ENCODE results near the gene RBCK1.

Gene RBCK1

DNA sequence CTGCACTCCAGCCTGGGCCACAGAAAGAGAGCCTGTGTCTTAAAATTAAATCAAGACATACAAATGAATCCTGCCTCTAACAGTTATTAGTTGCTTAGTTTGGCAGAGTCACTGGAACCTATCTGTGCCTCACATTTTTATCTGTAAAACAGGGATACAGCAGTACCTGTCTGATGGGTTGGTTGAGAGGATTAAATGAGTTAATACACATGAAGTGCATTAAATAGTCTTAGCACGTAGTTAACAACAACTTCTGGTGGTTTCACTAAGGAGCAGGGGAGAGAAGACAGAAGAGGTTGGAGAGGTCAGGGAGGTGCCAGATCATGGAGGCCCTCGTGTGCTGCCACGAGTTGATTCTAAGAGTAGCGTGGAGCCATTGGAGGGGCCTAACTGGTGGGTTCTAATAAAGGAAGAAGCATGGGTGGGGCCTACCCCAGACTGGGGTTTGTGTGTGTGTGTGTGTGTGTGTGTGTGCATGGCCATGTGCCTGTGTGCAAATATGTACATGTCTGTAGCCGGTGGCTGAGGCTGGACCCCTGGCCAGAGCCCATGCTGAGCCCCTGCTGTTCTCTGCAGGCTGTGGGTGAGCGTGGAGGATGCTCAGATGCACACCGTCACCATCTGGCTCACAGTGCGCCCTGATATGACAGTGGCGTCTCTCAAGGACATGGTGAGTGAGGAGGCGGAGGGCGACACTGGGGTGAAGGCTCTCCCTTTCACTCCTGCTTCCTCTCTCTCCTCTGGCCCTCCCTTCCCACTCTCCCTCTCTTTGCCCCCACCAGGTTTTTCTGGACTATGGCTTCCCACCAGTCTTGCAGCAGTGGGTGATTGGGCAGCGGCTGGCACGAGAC is 9.1 kb downstream of the RBCK1 start:
- H3K4me3 ChIP-seq (ENCODE audit: low read depth, low read length): no peak overlapping the region

DNA sequence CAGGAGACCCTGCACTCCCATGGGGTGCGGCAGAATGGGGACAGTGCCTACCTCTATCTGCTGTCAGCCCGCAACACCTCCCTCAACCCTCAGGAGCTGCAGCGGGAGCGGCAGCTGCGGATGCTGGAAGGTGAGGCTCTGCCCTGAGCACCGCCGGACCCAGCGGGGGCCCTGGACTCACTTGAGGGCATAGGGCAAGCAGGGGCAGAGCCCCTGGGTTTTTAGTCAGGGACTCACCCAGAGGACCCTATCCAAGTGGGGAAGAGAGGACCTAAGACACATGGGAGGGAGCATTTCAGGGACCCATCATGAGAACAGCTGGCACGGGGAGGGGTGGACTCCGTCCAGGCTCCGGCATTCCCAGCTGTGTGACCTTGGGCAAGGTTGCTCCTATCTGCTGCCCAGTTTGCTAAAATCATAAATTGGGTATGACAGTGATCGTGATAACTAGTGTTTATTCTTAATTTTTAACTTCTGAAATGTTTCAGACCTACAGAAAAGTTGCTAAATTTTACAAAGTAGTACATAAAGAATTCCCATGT is 9.8 kb downstream of the RBCK1 start:
- no peak overlapping the region for H3K4me3 ChIP-seq (ENCODE audit: low read depth, low read length)

DNA sequence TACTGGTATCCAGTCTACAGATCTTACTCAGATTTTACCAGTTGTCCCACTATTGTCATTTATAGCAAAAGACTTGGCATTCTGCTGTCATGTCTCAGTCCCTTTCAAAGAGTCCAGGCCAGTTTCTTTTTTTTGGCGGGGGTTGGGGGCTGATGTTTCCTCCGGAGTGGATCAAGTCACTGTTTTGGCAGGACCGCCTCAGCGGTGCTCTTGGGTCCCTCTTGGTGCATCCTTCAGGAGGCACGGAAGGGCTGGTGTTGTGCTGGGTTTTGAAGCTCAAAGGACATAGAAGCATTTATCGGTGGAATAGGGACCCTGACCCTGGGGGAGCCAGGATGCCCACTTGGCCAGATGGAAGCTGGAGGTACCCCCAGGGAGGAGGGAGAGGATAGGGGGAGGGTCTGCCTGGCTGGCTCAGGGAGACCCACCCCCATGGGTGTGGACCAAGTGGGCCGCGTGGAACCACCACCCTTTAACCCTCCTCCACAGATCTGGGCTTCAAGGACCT is 10.8 kb downstream of the RBCK1 start:
- H3K4me3 ChIP-seq (ENCODE audit: low read depth, low read length): no peak overlapping the region

DNA sequence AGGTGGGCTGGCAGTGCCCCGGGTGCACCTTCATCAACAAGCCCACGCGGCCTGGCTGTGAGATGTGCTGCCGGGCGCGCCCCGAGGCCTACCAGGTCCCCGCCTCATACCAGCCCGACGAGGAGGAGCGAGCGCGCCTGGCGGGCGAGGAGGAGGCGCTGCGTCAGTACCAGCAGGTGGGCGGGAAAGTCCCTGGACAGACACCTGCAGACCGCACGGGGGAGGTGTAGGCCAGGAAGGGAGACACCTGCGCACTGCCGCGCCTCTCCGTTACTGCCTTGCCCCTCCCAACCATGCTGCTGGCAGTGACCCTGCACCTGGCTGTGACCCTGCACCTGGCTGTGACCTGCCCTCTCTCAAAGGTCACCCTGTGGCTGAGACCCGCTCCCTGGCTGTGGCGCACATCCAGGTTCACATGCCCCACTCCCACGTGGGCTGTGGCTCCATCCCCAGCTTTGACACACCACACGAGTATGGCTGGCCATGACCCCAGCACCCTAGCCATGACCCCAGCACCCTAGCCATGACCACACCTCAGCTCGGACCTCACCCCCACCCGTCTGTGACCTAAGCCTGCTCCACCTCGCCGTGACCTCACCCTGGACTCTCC is 11.6 kb downstream of the RBCK1 start:
- no peak overlapping the region for H3K4me3 ChIP-seq (ENCODE audit: low read depth, low read length)

DNA sequence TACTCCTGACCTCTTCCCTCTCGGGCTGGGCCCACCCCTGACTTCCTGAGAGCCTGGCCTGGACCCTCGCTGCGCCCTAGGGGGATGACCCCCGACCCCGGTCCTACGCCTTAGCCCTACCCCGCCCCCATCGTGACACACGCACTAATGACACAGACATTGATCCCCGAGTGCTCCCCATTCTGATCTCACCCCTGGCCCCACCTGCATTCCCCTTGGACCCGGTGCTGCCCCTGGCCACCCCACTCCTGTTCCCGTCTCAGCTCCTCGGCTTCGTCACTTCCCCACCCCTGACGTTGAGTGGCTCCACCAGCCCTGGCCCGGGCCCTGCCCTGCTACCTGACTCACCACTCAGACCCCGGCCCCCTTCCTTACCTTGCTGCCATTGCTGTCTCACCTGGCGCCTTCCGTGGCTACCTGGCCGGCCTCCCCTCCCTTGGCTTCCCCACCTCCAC is 12.1 kb downstream of the RBCK1 start:
- H3K4me3 ChIP-seq (ENCODE audit: low read depth, low read length): no peak overlapping the region

DNA sequence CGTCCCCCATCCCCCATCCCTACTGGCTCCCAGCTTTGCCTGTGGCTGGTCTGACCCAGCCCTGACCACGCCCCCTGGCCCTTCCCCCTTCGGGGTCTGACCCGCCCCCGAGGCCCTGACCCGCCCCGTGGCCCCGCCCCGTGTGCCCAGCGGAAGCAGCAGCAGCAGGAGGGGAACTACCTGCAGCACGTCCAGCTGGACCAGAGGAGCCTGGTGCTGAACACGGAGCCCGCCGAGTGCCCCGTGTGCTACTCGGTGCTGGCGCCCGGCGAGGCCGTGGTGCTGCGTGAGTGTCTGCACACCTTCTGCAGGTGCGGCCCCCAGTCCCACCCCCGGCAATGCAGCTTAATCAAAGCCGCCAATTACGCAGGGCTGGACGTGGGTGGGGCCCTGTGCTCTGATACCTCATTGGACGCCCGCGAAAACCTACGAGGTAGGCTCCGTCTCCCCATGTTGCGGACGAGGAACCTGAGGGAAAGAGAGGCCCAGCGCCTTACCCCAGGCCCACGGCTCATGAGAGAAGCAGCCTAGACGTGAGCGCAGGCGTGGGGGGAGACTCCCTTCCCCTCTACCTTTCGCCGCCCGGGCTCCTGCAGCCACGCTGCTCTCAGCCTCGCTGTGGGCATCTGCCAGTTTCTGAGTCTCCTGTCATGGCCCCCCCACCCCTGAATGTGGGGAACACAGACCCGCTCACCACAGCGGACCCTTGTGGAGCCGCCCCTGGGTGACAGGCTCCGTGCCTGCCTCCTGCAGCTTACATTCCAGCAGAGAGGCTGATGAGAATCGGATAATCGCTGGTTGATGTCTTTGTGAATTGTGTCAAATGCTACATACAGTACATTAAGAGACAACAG is 12.8 kb downstream of the RBCK1 start:
- no peak overlapping the region for H3K4me3 ChIP-seq (ENCODE audit: low read depth, low read length)

DNA sequence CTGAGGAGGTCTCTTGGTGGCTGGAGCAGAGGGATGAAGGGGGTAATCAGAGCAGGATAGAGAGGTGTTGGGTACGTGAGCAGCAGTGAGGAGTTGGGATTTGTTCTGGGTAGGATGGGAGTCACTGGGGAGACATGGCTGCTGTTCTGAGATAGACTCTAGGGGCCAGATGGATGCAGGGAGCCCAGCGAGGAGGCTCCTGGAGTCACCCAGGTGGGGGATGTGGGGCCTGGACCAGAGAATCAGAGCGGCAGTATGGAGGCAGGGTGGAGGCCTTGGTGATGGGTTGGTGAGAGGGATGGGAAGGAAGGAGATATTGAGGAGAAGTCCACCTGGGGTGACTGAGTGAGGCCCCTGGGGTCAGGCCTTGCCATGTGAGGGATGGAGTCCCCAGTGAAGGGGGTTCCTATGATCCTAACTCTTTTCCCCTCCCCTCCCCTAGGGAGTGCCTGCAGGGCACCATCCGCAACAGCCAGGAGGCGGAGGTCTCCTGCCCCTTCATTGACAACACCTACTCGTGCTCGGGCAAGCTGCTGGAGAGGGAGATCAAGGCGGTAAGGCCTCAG is 13.7 kb downstream of the RBCK1 start:
- no peak overlapping the region for H3K4me3 ChIP-seq (ENCODE audit: low read depth, low read length)

DNA sequence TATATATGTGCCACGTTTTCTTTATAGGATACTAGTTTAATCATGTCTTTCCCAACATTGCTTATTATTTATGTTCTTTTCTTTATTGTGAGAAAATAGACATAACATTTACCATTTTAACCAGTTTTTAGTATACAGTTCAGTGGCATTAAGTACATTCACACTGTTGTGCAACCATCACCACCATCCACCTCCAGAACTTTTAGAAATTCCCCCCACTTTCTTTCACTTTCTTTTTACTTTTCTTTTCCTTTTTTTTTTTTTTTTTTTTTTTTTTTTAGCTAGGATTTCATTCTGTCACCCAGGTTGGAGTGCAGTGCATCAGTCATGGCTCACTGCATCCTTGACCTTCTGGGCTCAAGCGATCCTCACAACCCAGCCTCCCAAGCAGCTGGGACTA is 18.5 kb downstream of the RBCK1 start:
- H3K4me3 ChIP-seq (ENCODE audit: low read depth, low read length): no peak overlapping the region

DNA sequence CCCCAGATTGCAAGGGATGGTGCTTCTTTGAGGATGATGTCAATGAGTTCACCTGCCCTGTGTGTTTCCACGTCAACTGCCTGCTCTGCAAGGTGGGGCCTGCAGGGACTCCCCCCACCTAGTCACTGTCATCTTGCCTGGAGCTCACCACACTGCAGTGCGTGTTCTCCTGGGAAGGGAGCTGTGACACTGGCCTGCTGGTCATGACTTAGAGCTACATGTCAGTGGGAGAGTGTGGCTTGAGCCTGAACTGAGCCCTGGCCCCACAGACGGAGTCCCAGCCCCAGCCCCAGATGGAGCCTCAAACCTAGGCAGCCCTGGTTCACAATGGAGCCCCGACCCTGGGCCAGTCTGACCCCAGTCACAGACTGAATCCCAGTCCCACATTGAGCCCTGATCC is 19.3 kb downstream of the RBCK1 start:
- no peak overlapping the region for H3K4me3 ChIP-seq (ENCODE audit: low read depth, low read length)

DNA sequence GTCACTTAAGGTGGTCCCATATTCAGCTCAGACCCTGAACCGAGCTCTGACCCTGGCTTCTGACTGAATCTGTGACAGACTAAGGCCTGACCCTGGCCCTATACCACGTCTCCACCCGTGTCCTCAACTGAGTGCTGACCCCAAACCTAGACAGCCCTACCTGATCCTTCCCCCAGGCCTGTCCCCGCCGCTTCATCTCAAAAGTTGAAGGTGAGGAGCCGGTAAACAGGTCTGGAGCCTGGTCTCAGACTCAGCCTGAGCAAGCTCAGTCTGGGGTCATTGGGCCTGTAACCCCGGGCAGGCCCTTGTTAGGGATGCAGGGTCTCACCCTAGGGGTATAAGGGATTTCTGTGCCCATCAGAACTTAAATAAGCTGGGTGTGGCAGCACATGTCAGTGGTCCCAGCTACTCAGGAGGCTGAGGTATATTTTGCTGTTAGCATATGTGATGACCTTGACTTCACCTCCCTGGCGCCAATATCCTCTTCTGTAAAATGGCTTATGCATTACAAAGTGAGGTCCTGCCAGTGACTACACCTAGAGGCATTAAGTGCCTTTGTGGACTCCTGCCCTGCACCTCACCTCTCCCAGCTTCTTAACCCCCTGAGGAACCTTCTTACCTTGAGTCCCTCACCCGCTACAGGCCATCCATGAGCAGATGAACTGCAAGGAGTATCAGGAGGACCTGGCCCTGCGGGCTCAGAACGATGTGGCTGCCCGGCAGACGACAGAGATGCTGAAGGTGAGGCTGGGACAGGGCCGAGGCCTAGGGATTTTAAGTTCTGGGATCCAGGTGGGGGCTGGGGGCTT is 20.0 kb downstream of the RBCK1 start:
- no peak overlapping the region for H3K4me3 ChIP-seq (ENCODE audit: low read depth, low read length)

DNA sequence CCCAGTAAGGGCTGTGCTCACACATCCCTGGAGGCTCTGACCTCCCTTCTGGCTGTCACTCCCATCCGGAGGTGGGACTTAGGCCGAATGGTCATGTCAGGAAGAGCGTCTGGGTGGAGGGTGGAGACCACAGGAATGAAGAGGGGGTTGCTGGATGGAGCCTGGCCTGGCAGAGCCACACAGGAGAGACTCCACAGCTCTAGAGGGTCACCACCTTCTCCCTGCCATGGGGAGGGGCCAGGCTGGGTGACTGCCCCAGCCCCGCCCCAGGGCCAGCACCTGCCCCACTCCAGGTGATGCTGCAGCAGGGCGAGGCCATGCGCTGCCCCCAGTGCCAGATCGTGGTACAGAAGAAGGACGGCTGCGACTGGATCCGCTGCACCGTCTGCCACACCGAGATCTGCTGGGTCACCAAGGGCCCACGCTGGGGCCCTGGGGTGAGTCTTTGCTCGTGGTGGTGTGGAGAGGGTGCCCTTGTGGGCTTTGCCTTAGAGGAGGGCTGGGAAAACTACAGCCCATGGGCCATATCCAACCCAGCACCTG is 20.6 kb downstream of the RBCK1 start:
- H3K4me3 ChIP-seq (ENCODE audit: low read depth, low read length): no peak overlapping the region

DNA sequence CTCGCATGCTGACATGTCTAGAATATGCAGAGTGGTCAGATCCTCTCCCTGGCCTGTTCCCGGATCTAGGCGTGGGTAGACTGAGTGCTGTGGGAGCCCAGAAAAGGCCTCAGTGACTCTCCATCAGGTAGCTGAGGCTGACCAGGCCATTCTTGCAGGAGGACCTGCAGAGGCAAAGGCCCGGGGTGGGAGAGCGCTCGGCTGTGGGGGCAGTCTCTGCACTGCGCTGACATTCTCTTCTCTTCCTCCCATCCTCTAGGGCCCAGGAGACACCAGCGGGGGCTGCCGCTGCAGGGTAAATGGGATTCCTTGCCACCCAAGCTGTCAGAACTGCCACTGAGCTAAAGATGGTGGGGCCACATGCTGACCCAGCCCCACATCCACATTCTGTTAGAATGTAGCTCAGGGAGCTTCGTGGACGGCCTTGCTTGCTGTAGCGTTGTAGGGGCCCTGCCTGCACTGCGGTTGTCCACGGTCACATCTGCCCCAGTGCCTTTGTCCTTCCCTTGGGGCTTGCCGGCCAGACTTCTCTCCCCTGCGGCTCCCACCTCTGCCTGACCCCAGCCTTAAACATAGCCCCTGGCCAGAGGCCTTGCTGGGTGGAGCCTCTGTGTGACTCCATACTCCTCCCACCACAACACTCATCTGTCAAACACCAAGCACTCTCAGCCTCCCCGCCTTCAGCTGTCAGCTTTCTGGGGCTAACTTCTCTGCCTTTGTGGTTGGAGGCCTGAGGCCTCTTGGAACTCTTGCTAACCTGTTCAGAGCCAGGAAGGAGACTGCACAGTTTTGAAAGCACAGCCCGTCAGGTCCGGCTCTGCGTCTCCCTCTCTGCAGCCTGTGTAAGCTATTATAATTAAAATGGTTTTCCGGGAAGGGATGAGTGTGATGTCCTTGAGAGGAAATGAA is 22.2 kb downstream of the RBCK1 start:
- H3K4me3 ChIP-seq (ENCODE audit: low read depth, low read length): no peak overlapping the region

DNA sequence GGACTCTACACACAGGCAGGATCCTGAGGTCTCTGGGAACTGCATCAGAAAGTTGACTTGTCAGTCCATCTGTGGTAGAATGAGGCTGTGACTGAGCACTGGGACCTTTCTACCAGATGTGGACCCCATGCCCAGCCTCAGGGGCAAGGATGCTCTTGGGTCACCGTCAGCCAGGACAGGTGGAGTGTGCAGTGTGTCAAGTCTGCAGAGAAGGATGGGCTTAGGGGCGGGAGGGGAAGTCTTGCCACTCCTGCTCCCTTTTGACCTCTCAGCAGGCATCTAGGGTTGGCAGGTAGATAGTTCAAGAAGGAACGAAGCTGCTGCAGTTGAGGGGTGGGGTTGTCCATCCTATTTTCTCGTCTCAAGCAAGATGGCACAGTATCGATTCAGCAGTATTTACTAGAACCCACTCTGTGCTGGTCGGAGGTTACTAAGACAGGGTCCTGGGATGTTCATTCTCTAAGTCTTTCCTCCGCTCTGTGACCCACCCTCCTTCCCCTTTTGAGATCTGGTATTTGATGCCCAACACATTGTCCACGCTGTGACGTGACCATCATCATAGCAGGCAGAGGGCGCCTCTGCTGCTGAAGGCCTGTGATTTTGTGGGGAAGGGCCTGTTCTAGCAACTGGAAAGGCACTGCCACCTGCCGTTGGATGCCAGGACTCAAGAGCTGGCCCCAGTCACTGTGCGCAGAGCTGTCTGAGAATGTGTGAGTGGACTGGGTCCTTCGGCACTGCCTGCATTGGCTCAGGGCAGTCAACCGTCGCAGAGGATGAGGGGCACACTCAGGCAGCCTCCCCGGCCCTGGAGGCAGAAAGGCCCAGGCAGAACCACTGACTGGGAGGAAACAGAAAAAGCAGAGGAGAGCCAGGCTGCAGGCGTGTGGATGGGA is 23.2 kb downstream of the RBCK1 start:
- no peak overlapping the region for H3K4me3 ChIP-seq (ENCODE audit: low read depth, low read length)

DNA sequence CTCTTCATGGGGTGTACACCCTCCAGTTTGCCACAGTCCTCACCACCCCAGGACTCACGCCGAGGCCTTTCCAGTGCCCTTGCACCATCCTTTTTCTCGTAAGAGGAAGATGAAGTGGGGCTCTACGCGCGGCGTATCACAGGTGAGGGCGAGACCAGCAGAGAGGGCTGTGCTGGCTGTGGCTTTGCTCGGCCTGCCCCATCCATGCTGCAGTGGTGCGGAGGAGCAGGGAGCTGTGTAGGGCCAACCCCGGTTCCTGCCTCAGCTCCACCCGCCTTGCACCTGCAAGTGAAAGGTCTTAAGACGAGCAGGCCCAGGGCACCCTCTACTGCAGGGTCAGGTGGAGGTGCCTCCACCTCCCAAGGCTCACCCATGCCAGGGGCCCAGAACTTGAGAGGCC is 24.1 kb downstream of the RBCK1 start:
- no peak overlapping the region for H3K4me3 ChIP-seq (ENCODE audit: low read depth, low read length)

DNA sequence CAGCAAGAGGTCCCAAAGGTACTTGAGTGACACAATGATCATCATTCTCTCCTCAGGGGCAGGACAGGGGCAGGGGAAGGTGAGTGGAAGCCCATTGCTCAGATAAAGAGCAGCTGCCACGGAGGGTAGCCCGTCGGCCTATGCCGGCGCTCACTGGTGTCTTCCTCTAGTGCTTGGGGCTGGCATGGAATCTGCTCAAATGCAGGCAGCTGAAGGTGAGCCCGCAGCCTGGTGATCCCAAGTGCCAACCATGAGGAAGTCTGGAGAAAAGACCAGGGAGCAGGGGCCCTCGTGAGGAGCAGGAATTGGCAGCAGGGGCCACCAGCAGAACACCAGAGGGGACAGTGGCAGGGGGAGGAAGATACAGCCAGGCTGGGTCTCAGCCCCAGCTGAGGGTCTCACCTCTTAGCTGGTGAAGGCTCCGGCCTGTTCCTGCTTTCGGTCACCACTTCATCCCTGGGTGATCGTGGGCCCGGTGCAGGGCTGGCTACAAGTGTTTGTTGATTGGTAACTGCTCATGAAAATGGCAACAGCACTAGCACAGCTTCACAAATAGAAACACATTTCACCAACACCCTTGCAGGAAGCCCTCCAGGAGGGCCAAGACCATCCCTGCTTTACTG is 24.7 kb downstream of the RBCK1 start:
- no peak overlapping the region for H3K4me3 ChIP-seq (ENCODE audit: low read depth, low read length)

DNA sequence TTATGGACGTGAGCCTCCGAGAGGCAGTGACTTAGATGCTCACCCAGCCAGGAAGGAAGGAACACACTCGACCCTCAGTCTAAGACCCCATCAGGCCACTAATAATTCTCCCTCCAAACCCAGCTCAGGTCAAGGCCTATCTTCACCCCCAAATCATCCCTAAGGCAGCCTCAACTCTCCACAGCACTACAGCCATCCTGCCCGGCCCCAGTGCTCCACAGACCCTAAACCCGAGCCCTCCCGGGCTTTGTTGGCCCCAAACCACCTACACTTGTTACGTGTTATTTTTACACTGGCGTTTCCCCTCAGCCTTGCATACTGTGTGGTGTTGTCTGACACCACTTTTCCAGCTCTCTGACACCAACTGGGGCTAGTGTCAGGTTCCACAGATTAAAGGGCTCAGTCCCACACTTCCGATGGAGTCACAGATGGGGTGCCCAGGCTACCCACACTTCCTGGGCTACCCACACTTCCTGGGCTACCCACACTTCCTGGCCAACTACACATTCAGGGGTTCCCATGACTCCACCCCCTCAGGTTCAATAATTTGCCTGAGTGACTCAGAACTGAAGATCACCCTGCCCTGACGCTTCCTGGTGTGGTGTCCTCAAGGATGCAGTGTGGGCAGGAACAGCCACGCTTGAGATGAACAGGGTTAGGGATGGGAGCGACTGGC is 25.3 kb downstream of the RBCK1 start:
- H3K4me3 ChIP-seq (ENCODE audit: low read depth, low read length): no peak overlapping the region

DNA sequence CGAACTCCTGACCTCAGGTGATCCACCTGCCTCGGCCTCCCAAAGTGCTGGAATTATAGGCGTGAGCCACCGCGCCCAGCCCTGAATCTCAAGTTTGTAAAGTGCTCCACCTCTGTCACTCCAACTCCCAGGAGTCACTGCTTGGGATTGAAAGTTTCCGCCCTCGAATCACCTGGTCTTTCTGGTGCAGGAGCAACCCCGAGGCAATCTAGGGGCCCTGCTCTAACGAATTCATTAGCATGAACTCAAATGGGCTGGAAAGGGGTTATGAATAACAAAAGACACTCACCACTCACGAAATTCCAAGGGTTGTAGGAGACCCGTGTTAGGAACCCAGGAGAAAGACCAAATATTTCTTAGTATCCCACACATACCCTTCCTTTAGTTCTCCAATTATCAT is 26.1 kb downstream of the RBCK1 start:
- H3K4me3 ChIP-seq (ENCODE audit: low read depth, low read length): no peak overlapping the region

All from iPS-11a (cell line).